Measurements from ENCODE around the gene SPINK8.
A peak's percentile ranks its signal among the peaks of the same experiment; 100 is the strongest.

Gene SPINK8

GRCh38 chr3:48318713-48319468, 14.6 kb downstream of the SPINK8 start:
- no peak for DNase-seq

DNA sequence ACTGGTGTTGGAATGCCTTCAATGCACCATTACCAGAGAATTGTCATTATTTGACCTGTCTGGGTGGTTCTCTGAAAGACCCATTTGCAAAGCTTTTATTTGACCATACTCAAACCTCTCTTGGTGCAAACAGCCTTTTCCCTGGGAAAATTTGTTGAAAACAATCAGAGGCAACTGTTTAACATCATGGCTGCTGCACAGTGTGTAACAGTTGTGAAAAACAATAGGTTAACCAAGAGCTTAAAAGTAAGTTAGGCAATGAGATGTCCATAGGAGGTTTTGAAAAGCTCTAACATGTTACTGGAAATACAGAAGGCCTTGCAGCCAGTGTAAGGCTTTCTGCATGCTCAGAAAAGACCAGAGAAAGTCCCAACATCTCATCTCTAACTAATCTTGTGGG, 18.9 kb downstream of the SPINK8 start:
- no peak for DNase-seq

DNA sequence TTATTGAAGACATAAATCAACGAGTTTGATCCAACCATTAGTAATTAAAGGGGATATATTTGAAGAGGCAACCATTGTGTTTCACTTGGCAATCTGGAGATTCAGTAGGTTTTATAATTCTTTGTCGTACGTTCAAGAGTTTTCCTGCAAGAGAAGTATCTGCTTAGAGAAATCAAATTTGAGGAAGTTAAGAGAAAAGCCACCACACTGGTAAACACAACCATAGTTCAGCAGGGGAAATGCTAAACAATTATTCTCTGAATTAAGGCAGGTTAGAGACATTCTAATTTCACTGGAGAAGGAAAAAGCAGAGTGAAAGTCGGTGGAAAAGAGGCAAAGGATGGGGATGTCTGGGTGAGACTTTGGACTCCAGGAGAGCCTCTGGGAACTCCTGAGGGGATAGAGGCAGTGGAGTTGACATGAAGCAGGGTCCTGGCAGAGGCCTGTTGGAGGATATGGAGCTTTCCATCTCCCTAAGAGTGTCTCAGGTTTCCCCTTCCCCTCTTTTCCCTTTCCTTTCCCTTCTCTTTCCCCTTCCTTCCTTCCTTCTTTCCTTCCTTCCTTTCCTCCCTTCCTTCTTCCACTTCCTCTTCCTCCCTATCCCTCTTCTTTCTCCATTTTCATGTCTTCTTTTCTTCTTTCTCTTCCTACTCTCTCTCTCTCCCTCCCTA, 26.5 kb downstream of the SPINK8 start:
- no peak for DNase-seq

GRCh38 chr3:48306290-48306689, 27.2 kb downstream of the SPINK8 start:
- no peak for DNase-seq

DNA sequence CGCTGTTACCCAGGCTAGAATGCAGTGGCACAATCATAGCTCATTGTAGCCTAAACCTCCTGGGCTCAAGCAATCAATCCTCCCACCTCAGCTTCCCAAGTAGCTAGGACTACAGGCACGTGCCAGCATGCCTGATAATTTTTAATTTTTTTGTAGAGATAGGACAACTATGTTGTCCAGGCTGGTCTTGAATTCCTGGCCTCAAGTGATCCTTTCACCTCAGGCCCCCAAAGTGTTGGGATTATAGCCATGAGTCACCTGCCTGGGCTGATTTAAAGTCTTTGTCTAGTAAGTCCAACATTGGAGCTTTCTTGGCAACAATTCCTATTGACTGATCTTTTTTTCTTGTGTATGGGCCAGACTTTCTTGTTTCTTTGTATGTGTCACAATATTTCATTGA, 28.1 kb downstream of the SPINK8 start:
- no peak for DNase-seq

- no peak for DNase-seq
Observed at GRCh38 chr3:48303021-48303420, 30.4 kb downstream of the SPINK8 start.

- DNase-seq = peak in 1 of 2 donors; percentile 24
Observed at GRCh38 chr3:48301800-48302166, 31.7 kb downstream of the SPINK8 start.

DNA sequence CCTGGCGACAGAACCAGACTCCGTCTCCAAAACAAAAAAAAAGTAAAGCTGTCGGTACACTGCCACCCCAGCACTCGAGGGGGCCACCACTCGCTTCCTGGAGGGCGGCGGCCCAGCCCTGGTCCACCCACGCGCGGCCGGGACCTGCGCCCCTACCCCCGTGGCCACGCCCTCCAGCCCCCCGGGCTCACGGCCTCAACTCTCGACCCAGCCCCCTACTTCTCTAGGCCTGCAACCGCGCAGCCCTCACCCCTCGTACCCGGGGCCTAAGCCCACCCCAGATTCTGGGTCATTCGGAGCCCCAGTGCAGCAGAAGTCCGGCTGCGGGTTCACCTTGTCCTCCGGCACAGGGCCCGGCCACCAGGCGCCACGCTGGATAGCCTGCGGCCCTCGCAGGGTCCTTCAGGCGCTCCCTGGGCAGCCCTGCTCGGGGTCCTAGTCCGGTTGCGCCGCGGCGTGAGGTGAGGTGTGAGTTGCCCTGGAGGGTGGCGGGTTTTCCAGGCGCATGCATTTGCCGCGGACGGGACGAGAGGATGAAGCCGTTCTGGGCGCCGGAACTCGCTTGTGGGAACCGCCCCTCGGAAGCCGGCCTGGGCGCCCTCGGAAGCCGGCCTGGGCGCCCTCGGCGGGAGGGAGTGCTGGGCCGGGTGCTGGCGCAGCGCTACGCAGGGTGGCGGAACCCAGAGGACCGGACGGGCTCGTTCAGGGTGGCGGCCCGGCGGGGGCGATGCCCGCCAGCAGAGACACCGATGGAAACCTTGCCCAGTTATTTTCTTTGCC, 32.3 kb downstream of the SPINK8 start, which contains the start of gene NME6:
NME6 (minus strand) TSS at position 348 of the 780 bp plus-strand sequence.
- DNase-seq = peak; percentile 94 to 97

- DNase-seq = peak; percentile 20 to 38
Observed at GRCh38 chr3:48299746-48300712, 33.4 kb downstream of the SPINK8 start.

- no peak for DNase-seq
Observed at GRCh38 chr3:48297111-48297810, 36.2 kb downstream of the SPINK8 start.

GRCh38 chr3:48296699-48297098, 36.8 kb downstream of the SPINK8 start:
- DNase-seq = no peak

DNA sequence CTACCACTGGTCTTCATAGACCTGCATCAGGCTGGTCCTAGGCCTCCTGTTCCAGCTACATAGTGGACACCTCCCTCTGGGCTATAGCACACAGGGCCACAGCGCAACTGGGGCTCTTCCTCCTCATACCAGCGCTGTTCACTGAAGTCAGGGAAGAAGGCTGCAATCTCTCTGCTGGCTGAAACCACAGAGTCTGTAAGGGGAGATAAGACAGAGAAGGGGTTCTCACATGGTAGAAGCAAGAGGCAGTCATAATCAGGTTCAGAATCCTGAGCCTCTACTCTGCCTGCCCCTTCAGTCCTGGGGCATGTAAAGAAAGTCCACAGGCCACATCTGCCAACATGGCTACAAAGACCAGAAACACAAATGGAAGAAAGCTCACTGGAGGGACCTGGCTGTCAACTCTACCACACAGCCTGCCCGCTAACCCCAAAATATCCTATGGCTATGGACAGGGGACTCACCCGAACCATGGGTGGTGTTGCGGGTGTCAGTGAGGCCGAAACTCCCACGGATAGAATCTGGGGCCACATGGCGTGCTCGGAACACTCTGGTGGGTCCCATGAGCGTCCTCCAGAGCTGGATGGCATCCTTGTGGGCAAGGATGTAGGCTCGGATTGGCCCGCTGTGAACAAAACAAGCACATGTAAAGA, 38.7 kb downstream of the SPINK8 start:
- no peak for DNase-seq

DNA sequence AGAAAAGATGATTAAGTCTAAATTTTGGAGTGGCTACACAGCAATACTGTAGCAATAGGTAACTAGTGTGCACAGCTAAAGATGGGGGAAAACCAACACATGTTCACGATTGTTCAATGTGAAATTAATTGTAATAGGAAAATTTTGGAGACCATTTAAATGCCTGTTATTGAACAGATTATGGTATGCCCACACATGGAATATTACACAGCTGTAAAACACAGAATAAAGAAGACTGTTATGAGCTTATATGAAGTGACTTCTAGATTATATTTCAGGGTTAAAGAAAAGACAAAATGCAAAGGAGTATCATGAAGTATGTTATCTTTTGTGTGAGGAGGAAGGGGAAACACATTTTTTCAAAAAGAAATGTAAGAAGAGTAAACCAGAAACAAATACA, 43.8 kb downstream of the SPINK8 start:
- no peak for DNase-seq

DNA sequence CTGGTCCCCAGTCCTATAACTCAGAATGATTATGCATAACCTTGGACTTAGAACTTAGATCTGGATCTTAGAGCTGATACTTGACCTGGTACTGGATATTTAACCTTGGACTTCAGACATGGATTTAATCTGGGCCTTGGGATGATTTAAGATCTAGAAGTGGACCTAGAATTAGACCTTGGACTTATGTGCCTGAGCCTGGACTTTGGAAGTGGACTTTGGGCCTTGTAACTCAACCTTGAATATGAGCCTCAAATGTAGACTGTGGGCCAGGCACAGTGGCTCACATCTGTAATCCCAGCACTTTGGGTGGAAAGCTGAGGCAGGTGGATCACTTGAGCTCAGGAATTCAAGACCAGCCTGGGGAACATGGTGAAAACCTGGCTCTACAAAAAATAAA, 46.4 kb downstream of the SPINK8 start:
- DNase-seq = no peak

DNA sequence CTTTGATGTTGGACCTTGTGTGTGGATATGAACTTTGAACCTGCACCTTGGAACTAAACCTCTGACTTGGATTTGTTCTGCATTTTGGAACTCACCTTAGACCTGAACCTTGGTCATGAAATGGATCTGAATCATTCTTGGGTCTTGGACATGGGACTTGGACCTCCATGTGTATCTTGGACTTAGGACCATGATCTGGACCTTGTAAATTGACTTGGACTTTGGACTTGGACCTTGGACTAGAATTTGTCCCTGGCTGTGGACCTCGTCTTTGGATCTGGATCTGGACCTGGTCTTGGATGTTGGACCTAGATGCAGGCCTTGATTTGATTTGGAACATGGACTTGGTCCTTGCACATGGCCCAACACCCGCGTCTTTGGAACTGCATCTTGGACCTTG, 47.2 kb downstream of the SPINK8 start:
- no peak for DNase-seq

DNA sequence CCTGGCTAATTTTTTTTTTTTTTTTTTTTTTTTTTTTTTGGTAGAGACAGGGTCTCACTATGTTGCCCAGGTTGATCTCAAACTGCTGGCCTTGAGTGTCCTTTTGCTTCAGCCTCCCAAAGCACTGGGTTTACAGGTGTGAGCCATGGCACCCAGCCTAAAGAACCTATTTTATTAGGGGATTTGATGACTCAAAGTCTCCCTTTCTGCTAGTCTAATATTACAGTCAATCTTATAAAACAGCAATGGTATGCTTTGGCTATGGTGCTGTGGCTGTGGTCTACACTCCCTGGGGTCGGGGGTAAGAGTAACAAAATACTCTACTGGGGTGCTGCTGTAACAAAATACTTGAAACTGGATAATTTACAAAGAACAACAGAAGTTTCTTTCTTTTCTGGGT, 47.8 kb downstream of the SPINK8 start:
- DNase-seq = no peak

GRCh38 chr3:48285132-48285531, 48.3 kb downstream of the SPINK8 start:
- no peak for DNase-seq

GRCh38 chr3:48280881-48281280, 52.6 kb downstream of the SPINK8 start:
- no peak for DNase-seq

GRCh38 chr3:48278884-48279559, 54.4 kb downstream of the SPINK8 start:
- no peak for DNase-seq

DNA sequence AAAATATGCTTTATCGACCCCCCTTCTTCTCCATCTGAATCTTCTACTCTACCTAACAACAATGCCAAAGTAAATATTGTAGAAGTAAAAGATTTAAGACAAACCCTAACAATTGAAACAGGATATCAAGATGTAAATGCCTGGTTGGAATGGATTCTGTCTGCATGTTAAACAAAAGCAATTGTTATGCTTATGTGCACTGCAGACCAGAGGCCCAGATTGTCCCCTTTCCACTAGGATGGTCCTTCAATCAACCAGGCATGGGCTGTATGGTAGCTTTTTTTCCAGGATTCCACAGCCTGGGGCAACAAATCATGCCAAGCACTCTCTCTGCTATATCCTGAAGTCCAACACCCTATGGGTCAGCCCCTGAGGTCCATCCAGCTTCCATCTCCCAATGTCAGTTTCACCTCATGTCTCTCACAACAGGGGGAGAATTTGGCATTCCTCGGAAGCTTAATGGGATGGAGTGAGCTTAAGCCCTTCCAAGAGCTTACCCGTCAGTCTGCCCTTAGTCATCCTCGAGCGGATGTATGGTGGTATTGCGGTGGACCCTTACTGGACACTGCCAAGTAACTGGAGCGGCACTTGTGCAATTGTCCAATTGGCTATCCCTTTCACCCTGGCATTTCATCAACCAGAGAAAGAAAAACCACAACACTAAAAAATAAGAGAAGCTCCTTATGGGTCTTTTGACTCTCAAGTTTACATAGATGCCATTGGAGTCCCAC, 56.4 kb downstream of the SPINK8 start:
- no peak for DNase-seq

Measured in stimulated activated CD4-positive, alpha-beta T cell treated with anti-CD3 and anti-CD28 coated beads, Interleukin-2, amount 100 ng/mL, for 24 hours (primary cell).